Measurements from ENCODE around the gene EEFSEC.

EEFSEC gene

DNA sequence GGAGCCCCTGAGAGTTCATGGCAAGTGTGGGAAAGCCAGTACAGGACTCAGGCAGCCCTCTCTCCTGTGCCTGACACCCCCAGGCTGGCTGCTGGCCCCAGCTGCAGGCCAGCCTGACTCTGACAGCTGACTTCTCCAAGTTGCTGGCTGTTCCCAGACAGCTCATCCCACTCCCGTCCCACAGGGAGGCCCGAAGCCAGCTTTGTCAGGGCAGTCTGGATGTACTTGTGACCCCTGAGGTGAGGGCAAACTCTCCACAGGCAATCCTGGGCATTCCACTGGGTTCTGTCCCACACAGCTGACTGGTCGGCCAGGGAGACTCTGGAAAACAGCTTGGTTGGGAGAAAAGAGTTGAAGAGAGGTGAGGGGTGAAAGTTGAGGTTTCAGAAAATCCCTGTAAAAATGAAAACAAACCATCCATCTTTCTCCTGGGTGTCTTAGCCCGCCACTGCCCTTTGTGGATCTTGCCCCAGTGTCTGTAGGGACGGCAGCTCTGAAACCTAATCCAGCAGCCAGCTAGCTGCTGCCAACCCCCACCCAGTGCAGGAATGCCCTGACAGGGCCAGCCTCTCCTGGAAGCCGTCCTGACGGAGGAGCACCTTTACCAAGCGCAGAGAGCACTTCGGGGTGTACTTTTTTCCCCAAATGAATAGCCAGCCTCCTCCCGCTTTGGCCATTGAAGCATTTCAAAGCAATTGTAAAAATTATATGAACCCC lies 225.5 kb downstream of the EEFSEC start:
- no peak overlapping the region for H3K27ac ChIP-seq
- no peak for DNase-seq (ENCODE audit: low read depth, low spot score)

DNA sequence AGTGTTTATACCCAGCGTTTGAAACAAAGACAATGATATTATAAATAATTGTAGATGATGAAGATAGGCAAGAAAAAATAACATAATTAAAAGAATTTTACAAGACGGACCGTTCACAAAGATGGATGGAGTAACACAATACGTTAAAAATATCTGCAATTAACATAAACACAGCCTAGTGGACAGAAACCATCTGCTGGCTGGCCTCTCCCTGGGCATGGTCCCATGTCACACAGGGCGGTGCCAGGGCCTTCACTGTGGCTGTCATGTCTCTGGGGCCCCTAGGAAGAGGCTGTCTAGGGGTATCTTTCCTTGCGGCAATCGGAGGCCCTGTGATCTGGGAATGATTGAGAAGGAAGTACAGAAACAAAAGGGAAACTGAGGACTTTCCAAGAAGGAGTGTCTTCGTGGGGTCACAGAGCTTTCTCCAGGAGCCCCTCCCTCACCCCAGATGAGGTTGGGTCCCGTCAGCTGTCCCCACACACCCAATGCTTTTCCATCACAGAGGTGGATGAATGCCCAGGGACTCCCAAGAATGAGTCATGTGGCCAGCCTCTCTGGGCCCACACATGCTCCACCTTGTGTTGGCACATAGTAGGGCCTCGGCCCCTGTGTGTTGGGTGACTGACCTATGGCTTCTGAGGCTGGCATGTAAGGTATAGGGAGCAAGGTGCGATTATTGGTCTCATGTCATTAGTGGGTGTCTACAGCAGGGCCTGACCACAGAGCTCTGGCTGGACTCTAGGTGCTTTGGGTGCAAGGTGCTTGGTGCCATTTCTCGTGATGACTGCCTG lies 226.3 kb downstream of the EEFSEC start:
- DNase-seq (ENCODE audit: low read depth, low spot score) = no peak
- H3K27ac ChIP-seq = no peak overlapping the region

DNA sequence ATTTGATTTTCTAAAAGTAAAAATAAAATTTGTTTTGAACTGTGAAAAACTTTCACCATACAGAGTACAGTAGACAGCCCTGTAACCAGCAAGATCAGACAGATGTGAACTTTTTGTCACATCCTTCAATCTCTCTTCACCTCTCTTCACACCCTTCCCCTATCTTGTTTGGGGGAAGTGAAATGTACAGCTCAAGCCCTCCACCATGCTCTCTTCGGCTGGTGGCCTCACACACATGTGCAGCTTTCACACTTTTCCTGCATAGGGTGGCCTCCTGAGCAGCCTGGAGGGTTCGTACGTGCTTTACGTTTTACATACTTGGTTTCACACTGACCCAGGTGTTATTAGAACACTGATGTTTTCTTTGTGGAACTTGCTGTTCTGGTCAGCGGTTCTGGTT lies 227.0 kb downstream of the EEFSEC start:
- no peak overlapping the region for H3K27ac ChIP-seq

DNA sequence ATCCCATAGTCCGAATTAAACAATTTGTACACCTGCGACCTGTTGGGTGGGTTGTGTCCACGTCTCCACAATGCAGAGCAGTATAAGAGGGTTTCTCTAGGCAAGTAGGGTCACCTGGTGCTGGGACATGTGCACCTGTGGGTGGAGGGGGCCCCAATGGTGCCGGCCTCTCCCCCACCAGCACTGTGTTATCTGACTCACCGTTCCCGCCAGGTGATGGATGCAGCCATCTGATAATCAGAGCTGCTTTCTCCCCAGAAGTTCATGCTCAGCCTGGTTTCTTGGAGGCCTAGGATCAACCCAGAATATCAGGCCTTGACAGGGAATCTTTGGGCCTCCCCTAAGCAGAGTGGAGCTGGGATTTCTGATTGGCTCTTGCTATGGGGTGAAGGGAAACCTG lies 227.4 kb downstream of the EEFSEC start:
- no peak overlapping the region for H3K27ac ChIP-seq
- no peak for DNase-seq (ENCODE audit: low read depth, low spot score)

More for the DNA sequence above, 227.0 kb downstream of the EEFSEC start:
- DNase-seq (ENCODE audit: low read depth, low spot score) = no peak

DNA sequence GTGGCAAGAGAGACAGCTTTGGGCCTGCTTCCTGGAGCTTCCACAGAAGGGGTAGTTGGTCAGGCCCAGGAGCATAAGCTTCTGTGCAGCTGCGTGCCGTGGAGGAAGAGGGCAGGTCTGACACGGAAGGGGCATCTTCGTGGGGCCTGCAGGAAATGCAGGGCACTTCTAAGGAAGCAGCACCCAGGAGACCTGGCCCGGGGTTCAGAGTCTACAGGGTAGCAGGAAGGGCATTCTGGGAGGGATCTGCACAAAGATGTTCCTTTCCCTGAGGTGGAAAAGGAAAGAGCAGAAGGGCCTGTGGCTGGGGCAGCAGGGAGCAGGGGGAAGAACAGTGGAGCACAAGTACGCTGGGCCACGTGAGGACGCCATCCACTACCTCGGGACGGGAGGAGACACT lies 228.3 kb downstream of the EEFSEC start:
- no peak for DNase-seq (ENCODE audit: low read depth, low spot score)
- H3K27ac ChIP-seq = no peak overlapping the region

DNA sequence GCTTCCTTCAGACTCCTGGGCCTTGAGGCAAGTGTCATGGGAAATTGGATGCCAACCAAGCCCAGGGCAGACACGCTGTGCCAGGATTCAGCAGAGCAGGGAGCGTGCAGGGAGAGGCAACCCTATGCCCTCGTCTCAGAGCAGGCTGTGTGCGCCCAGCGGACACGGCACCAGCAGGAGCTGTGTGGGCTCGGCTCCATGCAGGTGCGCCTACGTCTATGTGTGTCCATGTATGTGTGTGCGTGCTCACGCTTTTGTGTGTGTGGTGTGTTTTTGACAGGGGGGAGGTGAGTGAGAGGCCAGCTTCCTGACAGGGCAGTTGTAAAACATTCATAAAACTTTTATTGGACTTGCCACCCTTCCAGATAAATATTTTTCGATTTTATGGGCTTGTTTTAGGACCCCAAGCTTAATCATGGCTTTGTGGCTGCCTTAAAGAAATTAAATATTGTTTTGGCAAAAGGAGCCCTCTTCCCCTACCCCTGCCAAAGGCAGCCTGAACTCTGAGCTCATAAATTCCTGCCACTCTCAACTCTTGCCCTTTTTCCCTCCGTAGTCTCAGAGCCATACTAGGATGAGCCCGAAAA lies 229.0 kb downstream of the EEFSEC start:
- H3K27ac ChIP-seq = no peak overlapping the region
- DNase-seq (ENCODE audit: low read depth, low spot score) = no peak

DNA sequence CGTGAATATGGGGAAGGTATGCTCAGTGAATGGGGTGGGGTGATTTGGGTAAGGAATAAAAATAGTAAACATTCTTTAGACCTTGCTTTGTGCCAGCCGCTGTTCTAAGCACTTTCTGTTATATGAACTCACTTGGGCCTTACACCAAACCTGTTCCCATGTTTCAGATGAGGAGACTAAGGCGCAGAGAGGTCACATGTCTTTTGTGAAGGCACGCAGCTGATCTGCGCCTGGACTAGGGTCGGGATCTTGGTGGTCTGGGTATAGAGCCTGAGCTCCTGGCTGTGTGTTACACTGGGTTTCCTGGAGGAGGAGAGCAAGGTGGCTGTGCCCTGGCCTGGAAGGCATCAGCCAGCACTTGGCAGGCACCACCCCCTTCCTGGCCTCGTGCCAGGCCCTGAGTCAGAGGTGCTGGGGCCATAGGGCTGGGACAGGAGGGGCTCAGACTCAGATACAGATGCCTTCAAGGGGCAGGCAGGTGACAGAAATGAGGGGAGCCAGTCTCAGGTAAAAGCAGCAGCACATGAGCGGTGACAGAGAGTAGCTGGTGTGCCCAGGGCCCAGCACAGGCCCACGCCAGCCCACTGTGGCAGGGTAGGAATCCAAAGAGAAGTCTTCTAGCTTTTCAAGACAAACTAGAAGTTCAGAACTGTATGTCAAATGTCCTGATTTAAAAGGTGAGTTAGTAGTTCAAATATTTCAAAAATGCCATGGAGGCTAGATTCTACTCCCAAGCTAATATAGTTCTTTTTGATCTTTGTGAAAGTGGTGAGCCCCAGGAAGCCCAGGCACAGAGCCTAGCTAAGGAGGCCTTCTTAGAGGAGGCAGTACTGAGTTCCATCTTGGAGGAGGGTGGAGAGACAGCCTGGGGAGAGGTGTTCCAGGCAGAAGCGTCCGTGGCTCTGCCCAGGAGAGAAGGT lies 230.3 kb downstream of the EEFSEC start:
- DNase-seq (ENCODE audit: low read depth, low spot score) = peak; percentile 8

DNA sequence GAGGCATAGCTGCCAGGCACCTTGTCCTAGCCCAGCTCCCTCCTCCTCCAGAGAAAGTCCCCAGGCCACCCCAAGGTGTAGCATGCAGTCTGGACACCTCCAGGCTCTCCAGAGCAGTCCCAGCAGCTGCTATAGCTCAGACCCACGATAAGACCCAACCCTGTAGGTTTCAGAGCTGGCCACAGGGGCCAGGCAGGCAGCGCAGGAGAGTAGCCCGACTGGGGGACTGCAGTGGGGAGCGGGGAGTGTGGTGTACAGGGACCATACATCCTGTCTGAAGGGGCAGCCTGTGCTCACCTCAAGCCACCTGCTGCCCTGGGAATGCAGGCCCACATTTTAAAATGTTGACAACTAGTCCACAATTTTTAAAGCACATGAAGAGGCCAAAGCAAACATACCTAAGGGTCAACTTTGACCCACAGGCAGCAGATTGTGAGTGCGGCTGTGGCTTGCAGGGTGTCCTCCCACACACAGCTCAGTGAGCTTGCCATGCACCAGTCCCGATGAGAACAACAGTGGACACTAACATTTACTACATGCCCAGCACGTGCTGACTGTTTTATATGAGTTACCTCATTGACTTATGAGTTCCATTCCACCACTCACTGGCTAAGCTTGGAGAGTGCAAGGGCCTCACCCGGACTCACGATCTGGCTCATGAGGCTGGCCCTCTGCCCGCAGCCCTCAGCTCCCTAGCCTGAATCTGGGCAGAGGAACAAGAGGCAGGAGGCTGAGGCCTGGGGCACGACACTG lies 232.0 kb downstream of the EEFSEC start:
- no peak for DNase-seq (ENCODE audit: low read depth, low spot score)
- no peak overlapping the region for H3K27ac ChIP-seq

More for the DNA sequence above, 230.3 kb downstream of the EEFSEC start:
- H3K27ac ChIP-seq = no peak overlapping the region

DNA sequence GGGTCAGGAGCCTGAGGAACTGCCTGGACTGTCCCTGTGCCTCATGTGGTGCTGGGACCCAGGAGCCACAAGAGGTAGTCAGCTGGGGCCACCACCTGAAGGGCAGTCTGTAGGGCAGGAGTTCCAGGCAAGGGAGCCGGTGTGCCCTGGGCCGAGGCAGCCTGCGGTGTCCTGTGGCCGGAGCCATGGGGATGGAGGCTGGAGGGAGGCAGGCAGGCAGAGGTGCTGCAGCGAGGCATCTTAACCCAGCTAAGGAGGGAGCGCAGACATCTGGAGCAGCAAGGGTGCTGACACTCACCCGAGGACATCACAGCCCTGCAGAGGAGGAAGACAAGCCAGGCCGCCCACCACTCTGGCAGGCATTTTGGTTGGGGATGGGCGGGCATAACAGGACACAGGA lies 235.7 kb downstream of the EEFSEC start:
- no peak for DNase-seq (ENCODE audit: low read depth, low spot score)
- no peak overlapping the region for H3K27ac ChIP-seq

DNA sequence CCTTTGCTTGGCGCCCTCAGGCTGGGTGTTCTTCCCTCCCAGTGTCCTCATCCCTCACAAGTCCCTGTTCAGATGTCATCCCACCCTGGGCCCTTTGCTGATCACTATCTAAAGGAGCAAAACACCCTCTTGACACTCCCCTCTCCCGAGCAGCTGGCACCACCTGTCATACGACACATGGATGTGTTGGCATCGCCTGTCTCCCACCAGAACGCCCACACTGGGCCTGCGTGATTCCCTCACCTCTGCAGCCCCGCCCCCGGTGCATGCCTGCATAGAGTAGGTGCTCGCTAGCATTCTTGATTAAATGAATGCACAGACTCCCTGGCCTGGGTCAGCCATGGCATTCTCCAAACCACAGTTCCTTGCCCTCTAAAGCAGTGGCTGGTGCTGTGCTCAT lies 237.6 kb downstream of the EEFSEC start:
- H3K27ac ChIP-seq = no peak overlapping the region
- no peak for DNase-seq (ENCODE audit: low read depth, low spot score)

DNA sequence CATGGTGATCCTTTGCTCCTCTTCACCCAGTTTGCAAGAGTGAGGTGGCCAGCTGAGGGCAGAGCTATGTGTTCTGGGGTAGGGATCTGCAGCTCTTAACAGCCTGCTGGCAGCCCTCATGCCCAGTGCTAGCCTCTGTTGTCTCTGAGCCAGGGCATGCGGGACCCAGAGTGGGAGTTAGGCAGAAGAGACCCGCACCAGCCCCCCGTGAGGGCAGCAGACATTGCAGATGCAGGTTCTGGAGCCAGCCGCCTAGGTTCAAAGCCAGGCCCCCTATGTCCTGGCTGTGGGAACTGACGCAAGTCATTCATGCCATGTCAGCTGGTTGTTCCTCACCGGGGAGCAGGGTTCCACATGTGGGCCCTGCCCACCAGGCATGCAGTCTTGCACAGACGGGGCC lies 238.7 kb downstream of the EEFSEC start:
- DNase-seq (ENCODE audit: low read depth, low spot score) = no peak
- H3K27ac ChIP-seq = no peak overlapping the region

DNA sequence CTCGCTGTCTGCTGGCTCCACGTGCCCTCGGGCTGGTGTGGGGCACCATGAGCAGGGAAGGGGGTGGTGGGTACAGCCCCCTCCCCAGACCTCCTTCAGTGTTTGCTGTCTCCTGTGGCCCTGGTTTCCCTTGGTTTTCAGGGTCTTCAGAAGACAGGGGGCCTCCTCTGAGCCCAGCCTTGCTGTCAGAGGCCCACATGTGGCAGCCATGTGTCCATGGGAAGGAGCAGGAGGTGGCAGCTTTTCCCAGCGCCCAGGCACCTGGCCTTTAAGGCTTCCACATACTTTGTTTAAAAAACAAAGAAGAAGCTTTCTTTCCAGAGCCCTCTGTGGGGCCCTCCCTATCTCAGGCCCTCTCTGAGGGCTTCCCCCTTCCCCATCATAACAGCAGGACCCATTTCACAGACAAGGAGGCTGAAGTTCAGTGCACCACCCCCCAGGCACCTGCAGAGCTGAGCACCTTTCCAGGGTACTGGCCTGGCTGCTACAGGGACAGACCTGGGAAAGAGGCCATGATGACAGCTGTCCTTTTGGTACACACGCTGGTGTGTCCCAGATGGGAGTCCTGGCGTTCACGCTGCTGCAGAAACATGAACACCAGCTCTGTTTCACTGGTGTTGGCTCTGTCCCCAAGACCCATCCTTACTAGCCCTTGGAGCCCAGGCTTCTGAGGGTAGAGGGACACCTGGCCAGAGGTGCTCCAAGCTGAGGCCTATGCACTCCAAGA lies 239.7 kb downstream of the EEFSEC start:
- no peak overlapping the region for H3K27ac ChIP-seq
- no peak for DNase-seq (ENCODE audit: low read depth, low spot score)

DNA sequence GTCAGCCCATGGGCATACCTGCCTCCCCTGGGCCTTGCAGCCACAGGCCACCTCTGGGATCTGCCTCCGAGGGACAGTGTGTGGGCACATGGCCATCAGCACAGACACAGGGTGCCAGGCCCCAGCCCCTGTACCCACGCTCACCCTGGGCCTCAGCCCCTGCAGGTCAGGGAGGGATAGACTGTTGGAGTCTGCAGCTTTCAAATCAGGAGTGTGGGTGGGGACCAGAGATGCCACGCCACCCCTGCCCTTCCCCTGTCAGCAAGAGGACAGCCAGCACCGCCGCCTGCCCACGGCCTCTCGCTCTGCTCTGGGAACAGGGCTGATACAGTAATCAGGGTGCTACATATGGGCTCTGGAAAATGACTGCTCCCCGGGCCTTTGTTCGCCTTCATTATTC lies 240.8 kb downstream of the EEFSEC start:
- no peak overlapping the region for H3K27ac ChIP-seq
- DNase-seq (ENCODE audit: low read depth, low spot score) = no peak

DNA sequence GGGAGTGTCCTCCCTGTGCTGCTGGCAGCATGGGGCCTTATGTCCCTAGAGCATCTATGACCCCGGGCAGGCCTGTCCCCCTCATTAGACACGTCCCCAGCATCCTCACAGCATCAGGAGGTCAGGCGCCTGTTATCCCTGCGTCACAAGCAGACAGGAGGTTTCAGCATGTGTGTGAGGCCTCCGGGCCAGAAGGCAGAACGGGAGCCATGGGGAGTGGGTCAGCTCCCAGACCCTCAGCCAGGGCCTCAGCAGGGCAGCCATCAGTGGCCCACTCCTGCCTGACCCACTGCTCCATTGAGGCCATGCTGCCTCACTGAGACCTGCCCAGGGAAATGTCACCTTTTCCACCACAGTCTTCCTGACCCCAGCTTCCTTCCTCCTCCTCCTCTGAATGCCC lies 241.8 kb downstream of the EEFSEC start:
- no peak for DNase-seq (ENCODE audit: low read depth, low spot score)
- H3K27ac ChIP-seq = no peak overlapping the region

DNA sequence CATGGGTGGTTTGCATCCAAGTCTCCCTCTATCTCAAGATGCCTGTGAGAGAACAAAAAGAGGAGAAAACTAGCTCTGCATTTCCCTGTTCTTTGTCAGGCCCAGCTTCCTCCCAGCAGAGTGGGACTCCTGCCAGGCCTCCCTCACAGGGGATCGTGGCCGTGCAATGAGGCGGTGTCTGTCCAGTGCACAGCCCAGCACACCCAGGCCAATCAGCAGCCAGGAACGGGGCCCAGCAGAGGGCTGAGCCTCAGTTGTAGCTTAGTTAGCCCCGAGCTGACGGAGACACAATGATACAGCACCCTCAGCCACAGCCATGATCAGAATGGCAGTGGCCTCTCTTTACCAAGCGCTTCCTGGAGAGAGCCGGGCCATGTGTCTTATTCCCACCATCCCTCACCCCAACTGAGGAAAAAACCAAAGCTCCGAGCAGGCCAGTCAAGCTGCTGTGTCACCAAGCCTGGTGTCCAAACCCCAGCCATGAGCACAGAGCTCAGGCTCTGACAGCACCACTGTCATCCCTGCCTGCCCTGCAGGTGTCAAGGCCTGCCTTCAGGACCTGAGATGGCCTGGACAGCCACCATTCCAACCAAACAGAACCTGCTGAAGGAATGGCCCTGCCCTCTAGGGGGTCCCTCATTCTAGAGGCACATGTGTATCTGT lies 242.3 kb downstream of the EEFSEC start:
- no peak overlapping the region for H3K27ac ChIP-seq
- DNase-seq (ENCODE audit: low read depth, low spot score) = no peak

DNA sequence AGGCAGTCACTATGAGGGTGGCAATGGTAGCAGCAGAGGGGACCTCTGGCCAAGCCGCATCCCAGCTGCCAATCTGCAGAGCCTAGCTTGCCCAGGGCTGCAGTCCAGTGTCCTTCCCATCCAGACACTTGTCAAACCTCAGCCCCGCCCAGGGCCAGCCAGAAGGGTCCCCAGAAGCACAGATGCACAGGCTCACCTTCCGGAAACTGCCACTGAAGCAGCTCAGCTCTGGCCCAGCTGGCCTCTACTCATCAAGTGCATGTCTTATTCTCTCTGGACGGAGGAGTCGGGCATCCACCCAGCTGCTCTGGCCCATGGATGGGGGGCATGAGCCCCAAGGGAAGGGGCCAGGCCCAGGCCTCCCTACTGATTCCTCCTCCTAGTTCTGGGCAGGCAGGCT lies 244.2 kb downstream of the EEFSEC start:
- DNase-seq (ENCODE audit: low read depth, low spot score) = no peak
- H3K27ac ChIP-seq = no peak overlapping the region

DNA sequence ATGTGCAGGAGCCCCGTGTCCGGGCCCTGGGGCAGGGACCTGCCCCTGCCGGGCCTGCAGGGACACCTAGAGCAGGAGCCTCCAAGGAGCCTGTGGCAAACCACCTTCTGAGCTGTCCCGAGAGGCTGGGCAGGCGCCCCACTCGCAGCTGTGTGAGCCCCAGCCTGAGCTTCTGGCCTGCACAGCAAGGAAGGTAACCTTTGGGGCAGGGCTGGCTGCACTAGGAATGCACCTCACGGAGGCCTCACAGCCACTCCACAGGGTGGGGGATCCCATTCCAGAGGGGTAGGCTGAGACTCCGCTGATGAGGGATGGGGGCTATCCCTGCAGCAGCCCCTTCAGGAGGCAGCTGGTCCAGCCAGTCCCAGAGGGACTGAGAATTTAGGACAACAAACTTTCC lies 245.3 kb downstream of the EEFSEC start:
- no peak overlapping the region for H3K27ac ChIP-seq
- DNase-seq (ENCODE audit: low read depth, low spot score) = no peak

DNA sequence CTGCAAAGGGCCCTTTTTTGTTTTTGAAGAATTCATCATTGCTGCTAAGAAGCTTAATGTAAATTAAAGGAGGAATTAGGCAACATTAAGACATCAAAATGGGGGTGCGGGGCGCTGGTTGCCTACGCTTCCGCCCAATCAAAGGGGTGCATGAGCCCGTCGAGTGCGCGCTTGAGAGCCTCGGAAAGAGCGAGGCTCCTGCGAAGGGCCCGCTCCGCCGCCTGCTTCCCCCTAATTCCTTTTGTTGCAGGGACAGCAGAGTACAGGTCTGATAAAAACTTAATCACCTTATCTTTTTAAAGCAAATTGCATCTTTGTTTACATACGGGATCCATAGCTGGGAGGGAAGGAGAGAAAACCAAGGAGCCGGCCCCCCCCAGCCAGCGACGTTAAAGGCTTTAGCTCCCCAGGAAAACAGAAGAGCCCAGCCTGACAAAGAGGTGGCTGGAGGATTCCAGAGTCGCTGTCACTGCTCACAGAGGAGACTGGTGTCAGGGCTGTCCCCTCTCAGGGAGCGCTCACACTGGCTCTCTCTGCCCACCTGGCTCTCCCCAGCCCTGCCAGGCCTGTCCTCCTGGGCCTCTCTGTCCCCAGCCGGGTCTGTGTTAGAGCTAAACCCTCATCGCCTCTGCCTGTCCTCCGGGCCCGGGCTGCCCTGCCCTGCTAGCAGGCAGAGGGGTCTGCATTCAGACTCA lies 246.1 kb downstream of the EEFSEC start:
- no peak for DNase-seq (ENCODE audit: low read depth, low spot score)
- H3K27ac ChIP-seq = no peak overlapping the region
